GM12872 (cell line): ENCODE data around the gene RNF186.

Source experiments
- TF ChIP-seq, protein P1 (sequence below): IDR thresholded peaks from 3 replicates; pipeline ENCODE4 v1.5.1; 2011; ENCODE audit warnings: low read depth, mild to moderate bottlenecking, low read length, moderate library complexity; ENCODE audit not compliant: insufficient read depth

Gene RNF186

DNA sequence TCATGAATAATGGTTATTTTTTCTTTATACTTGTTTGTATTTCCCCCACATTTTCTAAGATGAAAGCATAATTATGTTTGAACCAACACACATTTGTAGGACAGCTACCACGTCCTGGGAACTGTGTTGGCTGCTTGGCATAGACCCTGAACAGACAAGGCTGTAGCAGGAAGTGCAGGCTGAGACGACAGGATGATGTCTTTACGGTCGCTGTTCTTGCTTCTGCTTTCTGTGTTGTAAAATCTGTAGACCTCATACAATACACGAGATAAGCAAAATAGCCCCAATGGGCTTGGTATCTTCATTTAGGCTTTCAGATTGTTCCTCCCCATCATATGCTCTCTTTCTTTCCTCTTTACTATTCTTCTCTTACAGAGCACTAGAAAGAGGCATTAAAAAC lies 43.8 kb upstream of the RNF186 start:
- TF ChIP-seq, protein P1, sequence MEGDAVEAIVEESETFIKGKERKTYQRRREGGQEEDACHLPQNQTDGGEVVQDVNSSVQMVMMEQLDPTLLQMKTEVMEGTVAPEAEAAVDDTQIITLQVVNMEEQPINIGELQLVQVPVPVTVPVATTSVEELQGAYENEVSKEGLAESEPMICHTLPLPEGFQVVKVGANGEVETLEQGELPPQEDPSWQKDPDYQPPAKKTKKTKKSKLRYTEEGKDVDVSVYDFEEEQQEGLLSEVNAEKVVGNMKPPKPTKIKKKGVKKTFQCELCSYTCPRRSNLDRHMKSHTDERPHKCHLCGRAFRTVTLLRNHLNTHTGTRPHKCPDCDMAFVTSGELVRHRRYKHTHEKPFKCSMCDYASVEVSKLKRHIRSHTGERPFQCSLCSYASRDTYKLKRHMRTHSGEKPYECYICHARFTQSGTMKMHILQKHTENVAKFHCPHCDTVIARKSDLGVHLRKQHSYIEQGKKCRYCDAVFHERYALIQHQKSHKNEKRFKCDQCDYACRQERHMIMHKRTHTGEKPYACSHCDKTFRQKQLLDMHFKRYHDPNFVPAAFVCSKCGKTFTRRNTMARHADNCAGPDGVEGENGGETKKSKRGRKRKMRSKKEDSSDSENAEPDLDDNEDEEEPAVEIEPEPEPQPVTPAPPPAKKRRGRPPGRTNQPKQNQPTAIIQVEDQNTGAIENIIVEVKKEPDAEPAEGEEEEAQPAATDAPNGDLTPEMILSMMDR, result no peak

DNA sequence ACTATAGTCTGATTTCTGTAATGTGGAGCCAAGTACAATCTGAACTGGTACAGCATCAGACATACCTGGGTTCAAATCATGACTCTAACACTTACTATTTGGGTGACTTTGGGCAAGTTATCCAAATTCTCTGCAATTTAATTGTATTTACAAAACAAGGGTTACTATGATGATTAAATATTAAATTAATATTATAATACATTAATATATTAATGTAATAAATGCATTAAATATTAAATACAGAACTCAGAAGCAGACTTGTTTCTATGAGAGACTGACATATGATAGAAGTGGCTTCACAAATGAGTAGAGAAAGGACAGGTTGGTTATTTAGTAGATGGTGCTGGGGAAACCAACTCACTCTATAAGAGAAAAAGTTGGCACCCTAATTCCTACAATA lies 39.8 kb upstream of the RNF186 start:
- TF ChIP-seq, protein P1, result no peak

- TF ChIP-seq, protein P1, result no peak
Measured at GRCh38 chr1:19852036-19852435, 37.0 kb upstream of the RNF186 start.

DNA sequence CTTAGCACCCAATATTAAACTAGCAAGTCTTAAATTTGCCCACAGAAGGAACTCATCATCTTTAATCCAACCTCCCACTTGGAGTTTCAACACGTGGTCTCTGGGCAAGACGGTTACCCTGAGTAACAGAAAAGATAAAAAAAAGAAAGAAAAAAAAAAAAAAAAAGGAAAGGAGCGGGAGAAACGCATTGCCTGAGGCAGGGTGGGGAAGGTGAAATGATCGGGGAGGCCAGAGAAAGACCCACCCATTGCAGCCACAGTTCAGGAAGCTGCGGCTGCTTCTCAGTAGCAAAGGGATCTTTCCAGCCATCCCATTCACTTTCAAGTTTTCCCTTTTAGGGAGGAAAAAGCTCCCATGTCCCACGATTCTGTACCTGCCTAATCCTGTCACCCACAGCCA lies 35.1 kb upstream of the RNF186 start:
- TF ChIP-seq, protein P1, result no peak

- TF ChIP-seq, protein P1, result no peak
Measured at GRCh38 chr1:19846338-19846737, 31.3 kb upstream of the RNF186 start.

DNA sequence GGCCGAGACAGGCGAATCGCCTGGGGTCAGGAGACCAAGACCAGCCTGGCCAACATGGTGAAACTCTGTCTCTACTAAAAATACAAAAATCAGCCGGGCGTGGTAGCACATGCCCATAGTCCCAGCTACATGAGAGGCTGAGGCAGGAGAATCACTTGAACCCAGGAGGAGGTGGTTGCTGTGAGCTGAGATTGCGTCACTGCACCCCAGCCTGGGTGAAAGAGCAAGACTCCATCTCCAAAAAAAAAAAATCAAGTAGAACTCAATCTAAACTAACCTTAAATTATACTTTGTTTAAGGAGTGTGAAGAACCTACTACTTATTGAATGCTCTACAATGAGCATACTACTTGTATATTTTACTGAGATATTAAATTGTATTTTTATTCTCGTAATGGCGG lies 30.5 kb upstream of the RNF186 start:
- TF ChIP-seq, protein P1, result no peak

DNA sequence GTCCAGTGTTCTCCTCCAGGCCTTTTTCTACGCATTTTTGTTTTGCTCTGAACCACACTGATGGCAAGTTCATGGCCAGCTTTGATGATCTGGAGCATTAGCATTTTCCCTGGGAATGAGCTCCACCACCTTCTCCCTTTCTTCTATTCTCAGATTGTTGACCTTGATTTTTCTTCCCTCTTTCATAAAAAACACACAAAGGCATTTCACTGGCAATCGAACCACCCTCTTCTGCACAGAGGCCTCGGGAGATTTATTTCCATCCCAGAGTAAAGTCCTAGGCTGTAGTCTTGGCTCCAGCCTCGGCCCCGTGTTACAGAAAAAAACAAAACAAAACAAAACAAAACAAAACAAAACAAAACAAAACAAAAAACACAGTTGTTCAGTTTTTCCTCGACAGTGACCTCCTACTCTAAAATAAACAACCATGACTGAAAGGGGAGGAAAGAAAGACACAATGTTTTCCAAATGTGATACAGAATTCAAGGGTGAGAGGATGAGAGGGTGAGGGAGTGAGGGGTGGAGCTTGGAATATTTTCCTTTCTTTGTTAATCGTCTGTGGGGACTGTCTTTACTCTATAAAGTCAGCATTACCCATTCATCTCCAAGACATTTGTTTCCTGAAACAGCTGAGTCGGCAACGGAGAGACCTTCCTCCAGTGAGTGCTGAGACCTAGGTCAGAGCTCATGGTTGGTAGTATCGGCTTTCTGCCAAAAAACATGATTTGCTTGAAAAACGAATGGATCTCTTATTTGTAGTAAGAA lies 29.8 kb upstream of the RNF186 start:
- TF ChIP-seq, protein P1, result no peak
